H1 (cell line): ENCODE data around the gene RNF149. TPM values are rescaled to one million over a fixed set of nuclear protein-coding genes. Genes with fewer than 3 reads are reported as not detected.

ENCODE experiments used
- CTCF ChIA-PET: fragments of 300-600 bp; sonication (Branson Sonifier 250); formaldehyde crosslinking; loops from one replicate; lab custom pipeline; 2021; ENCODE audit not compliant: partially characterized antibody; lab: Charles Lee
- POLR2A ChIA-PET: fragments of 300-600 bp; sonication (Branson Sonifier 250); formaldehyde crosslinking; loops from one replicate; lab custom pipeline; 2021; ENCODE audit warnings: inconsistent platforms; ENCODE audit not compliant: partially characterized antibody; lab: Charles Lee
- DNase-seq, 2 experiments: peaks; one replicate each; pipeline versions ENCODE4 v3.0.0 to v3.0.0-alpha.2; 2010 to 2022; ENCODE audit warnings: low spot score in 2 of 2, low read depth in 1 of 2, mixed read lengths in 1 of 2
- FAIRE-seq: peaks from 2 replicates; lab custom pipeline; 2011; peaks lifted over from hg19 to GRCh38; lab: Jason Lieb, UNC
- H2AFZ ChIP-seq: 2 replicates; pipeline ENCODE4 v1.8.1; 2012; ENCODE audit warnings: low read length, inconsistent platforms
- H2AK5ac ChIP-seq: 2 replicates; pipeline ENCODE4 v1.6.1; 2013; ENCODE audit warnings: low read depth, low read length
- H2BK120ac ChIP-seq: replicated peaks from 2 replicates; pipeline ENCODE3; 2013; ENCODE audit warnings: low read depth, low read length, inconsistent platforms
- H2BK12ac ChIP-seq: 2 replicates; pipeline ENCODE4 v1.6.1; 2013; ENCODE audit warnings: low read depth, low read length
- H2BK15ac ChIP-seq: 2 replicates; pipeline ENCODE4 v1.6.1; 2013; ENCODE audit warnings: low read length
- H2BK20ac ChIP-seq: 2 replicates; pipeline ENCODE4 v1.6.1; 2013; ENCODE audit warnings: low read length
- H2BK5ac ChIP-seq: 2 replicates; pipeline ENCODE4 v1.6.1; 2013; ENCODE audit warnings: low read depth, low read length
- H3K14ac ChIP-seq: 2 replicates; pipeline ENCODE4 v1.6.1; 2013; ENCODE audit warnings: inconsistent platforms; ENCODE audit not compliant: insufficient read length
- H3K18ac ChIP-seq: 2 replicates; pipeline ENCODE4 v1.6.1; 2013; ENCODE audit warnings: low read length; ENCODE audit errors: extremely low read depth
- H3K23ac ChIP-seq: 2 replicates; pipeline ENCODE4 v1.6.1; 2013; ENCODE audit warnings: inconsistent platforms; ENCODE audit not compliant: insufficient read length
- H3K23me2 ChIP-seq: 2 replicates; pipeline ENCODE4 v1.6.1; 2013; ENCODE audit warnings: low read depth, low read length
- H3K27ac ChIP-seq: 2 replicates; pipeline ENCODE4 v1.6.1; 2011; ENCODE audit warnings: low read depth, low read length, inconsistent platforms
- H3K27me3 ChIP-seq, 4 experiments: replicated peaks in 1 of 4; 1 replicate in 1 of 4; 2 replicates in 3 of 4; pipeline versions ENCODE4 v1.6.1 to v1.8.1; 2011 to 2013; ENCODE audit warnings: low read length in 3 of 4, mild to moderate bottlenecking in 3 of 4, inconsistent platforms in 2 of 4, mixed read lengths in 2 of 4, moderate library complexity in 1 of 4; ENCODE audit not compliant: control insufficient read depth in 3 of 4, insufficient read depth in 3 of 4; ENCODE audit errors: extremely low read depth in 1 of 4
- H3K36me3 ChIP-seq, 4 experiments: 2 replicates each; pipeline versions ENCODE4 v1.6.1 to v1.8.1; 2011 to 2013; ENCODE audit warnings: mild to moderate bottlenecking in 4 of 4, low read length in 3 of 4, moderate library complexity in 2 of 4, control low read depth in 1 of 4, inconsistent platforms in 1 of 4; ENCODE audit not compliant: insufficient read depth in 4 of 4, control insufficient read depth in 2 of 4
- H3K4ac ChIP-seq: replicated peaks from 2 replicates; pipeline ENCODE3; 2013; ENCODE audit warnings: low read length, low read depth, mixed read lengths, inconsistent platforms; ENCODE audit not compliant: insufficient read length
- H3K4me1 ChIP-seq, 4 experiments: replicated peaks in 1 of 4; 1 replicate in 1 of 4; 2 replicates in 3 of 4; pipeline versions ENCODE4 v1.6.1 to v1.8.1; 2011 to 2013; ENCODE audit warnings: low read length in 3 of 4, inconsistent platforms in 2 of 4, mixed read lengths in 1 of 4; ENCODE audit not compliant: insufficient read depth in 4 of 4, control insufficient read depth in 3 of 4
- H3K4me2 ChIP-seq, 2 experiments: 2 replicates each; pipeline versions ENCODE4 v1.6.1 to v1.8.1; 2011 to 2013; ENCODE audit warnings: low read depth in 2 of 2, low read length in 2 of 2, control low read depth in 1 of 2, inconsistent platforms in 1 of 2, mild to moderate bottlenecking in 1 of 2; ENCODE audit not compliant: insufficient read depth in 1 of 2
- H3K4me3 ChIP-seq, 4 experiments: fragments of 200-600, 300-600 bp in 1 of 4; sonication (generic), shearing (Covaris generic), sonication (Bioruptor Twin) in 1 of 4; 2 replicates each; pipeline versions ENCODE4 v1.5.1 to v1.8.1; 2011 to 2016; ENCODE audit warnings: low read length in 4 of 4, low read depth in 3 of 4, control low read depth in 2 of 4, inconsistent platforms in 2 of 4, mild to moderate bottlenecking in 2 of 4, mixed read lengths in 1 of 4, moderate library complexity in 1 of 4; ENCODE audit not compliant: insufficient read depth in 2 of 4; ENCODE audit errors: extremely low read depth in 1 of 4
- H3K56ac ChIP-seq: replicated peaks from 2 replicates; pipeline ENCODE3; 2013; ENCODE audit warnings: low read depth, mild to moderate bottlenecking, mixed read lengths, low read length, inconsistent platforms; ENCODE audit not compliant: insufficient read length
- H3K79me1 ChIP-seq: 2 replicates; pipeline ENCODE4 v1.6.1; 2013; ENCODE audit warnings: low read depth, low read length, control low read depth
- H3K79me2 ChIP-seq, 2 experiments: 2 replicates each; pipeline versions ENCODE4 v1.6.1 to v1.8.1; 2012 to 2013; ENCODE audit warnings: low read length in 2 of 2, mild to moderate bottlenecking in 2 of 2, inconsistent platforms in 1 of 2; ENCODE audit not compliant: insufficient read depth in 2 of 2, control insufficient read depth in 1 of 2
- H3K9ac ChIP-seq, 4 experiments: replicated peaks in 1 of 4; 1 replicate in 1 of 4; 2 replicates in 3 of 4; pipeline versions ENCODE4 v1.6.1 to v1.8.1; 2011 to 2013; ENCODE audit warnings: low read depth in 3 of 4, low read length in 3 of 4, control low read depth in 2 of 4, mild to moderate bottlenecking in 2 of 4, moderate library complexity in 2 of 4, inconsistent platforms in 1 of 4; ENCODE audit errors: extremely low read depth in 1 of 4
- H3K9me3 ChIP-seq, 2 experiments: 2 replicates each; pipeline versions ENCODE4 v1.6.1 to v1.8.1; 2012 to 2013; ENCODE audit warnings: mild to moderate bottlenecking in 2 of 2, moderate library complexity in 2 of 2, control low read depth in 1 of 2, inconsistent platforms in 1 of 2, low read depth in 1 of 2, low read length in 1 of 2, mixed read lengths in 1 of 2; ENCODE audit not compliant: insufficient read depth in 2 of 2
- H4K20me1 ChIP-seq, 2 experiments: replicated peaks in 1 of 2; 2 replicates each; pipeline versions ENCODE3 to v1.8.1; 2011 to 2013; ENCODE audit warnings: inconsistent platforms in 2 of 2, low read length in 2 of 2, mild to moderate bottlenecking in 1 of 2; ENCODE audit not compliant: insufficient read depth in 2 of 2, control insufficient read depth in 1 of 2
- H4K5ac ChIP-seq: 2 replicates; pipeline ENCODE4 v1.6.1; 2013; ENCODE audit warnings: low read length, low read depth, mixed read lengths, inconsistent platforms; ENCODE audit not compliant: insufficient read length
- H4K8ac ChIP-seq: 2 replicates; pipeline ENCODE4 v1.8.0; 2013; ENCODE audit warnings: mild to moderate bottlenecking, moderate library complexity, low read length, inconsistent platforms; ENCODE audit not compliant: insufficient read depth; ENCODE audit errors: extremely low read depth
- H4K91ac ChIP-seq: replicated peaks from 2 replicates; pipeline ENCODE3; 2013; ENCODE audit warnings: low read length, mixed read lengths, inconsistent platforms; ENCODE audit not compliant: insufficient read length
- POLR2AphosphoS5 ChIP-seq: IDR thresholded peaks from 2 replicates; pipeline ENCODE4 v1.6.1; 2011; ENCODE audit warnings: low read depth, low read length
- SIN3A ChIP-seq, 2 experiments: IDR thresholded peaks in 1 of 2; conservative IDR thresholded peaks in 1 of 2; 2 replicates each; pipeline ENCODE4 v1.6.1; 2011 to 2012; ENCODE audit warnings: low read length in 2 of 2, improper control_type of control experiment in 1 of 2, low read depth in 1 of 2, mild to moderate bottlenecking in 1 of 2
- WGBS, 2 experiments: shearing (Covaris generic) in 1 of 2; methylation state at CpG; one replicate each; pipeline versions ENCODE4 v1.1.6 to v1.1.7; 2013 to 2015; ENCODE audit warnings: low lambda C conversion rate in 2 of 2, mixed read lengths in 2 of 2, inconsistent platforms in 1 of 2, low coverage in 1 of 2, missing lambda C conversion rate in 1 of 2; ENCODE audit not compliant: insufficient replicate concordance in 2 of 2, insufficient coverage in 1 of 2, insufficient read length in 1 of 2; ENCODE audit errors: extremely low coverage in 1 of 2, missing lambda C conversion rate in 1 of 2; 5-methylcytosine and 5-hydroxymethylcytosine counted together
- polyA plus RNA-seq, 7 experiments: library from polyadenylated mRNA; depleted of rRNA in 3 of 7; stranded (reverse) in 5 of 7; unstranded in 2 of 7; fragments of >200 nt in 5 of 7; fragments of 200-250 nt in 2 of 7; gene quantifications; 1 replicate in 5 of 7; 2 replicates in 1 of 7; 4 replicates in 1 of 7; pipeline versions ENCODE4 v1.2.1 to v1.2.3, GENCODE V29; 2011 to 2013; ENCODE audit warnings: missing spikeins in 2 of 7, mixed read lengths in 2 of 7
- total RNA-seq: library from RNA; stranded (reverse); fragmentation: NEBNext Ultra II Directional; extraction: Animal tissue kit (Norgen Biotek cat#: 25700); gene quantifications from 2 replicates; pipeline ENCODE4 v1.2.1, GENCODE V29; 2021

Gene RNF149
- total and polyA plus RNA-seq, 2 of the 8 experiments (the other 6 are each of a cell fraction or from before 2014, with no cell fraction given): 16.6 to 28.2 TPM

DNA sequence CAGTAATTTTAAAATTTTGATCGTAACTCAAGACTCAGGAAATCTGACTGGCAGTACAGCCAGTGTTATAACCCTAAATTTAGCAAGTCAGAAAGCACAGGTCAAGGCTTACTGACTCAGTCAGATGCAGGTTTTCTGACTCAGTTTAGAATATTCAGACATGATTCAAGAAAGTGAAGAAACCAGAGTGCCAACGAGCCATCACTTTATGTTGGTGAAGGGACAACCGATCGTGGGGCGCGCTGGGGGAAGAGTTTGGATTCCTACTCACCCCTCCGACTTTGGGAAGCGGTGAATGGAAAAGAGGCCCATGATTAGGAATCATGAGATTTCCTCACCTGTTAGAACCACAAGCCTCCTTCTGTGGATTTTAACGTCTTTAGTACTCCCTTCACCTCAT, 998 bp downstream of the RNF149 start:
- Histone ChIP-seq H3K79me2 (peaks cover 0 to 54% of the 10 kb centered on the region in 2 experiments; a peak in 2 of 4 replicates), H2BK5ac (no peak overlapping the region), H3K4me3 (peak overlapping the region; percentile 56 to 80 (median 72)), H4K20me1 (peaks cover 18% of the 10 kb centered on the region in 2 experiments), H3K9ac (peak overlapping the region in 3 of 4 experiments; percentile 44 to 60 (median 59); a peak in 5 of 7 replicates), H3K23ac (no peak overlapping the region), H4K91ac (no peak overlapping the region), H4K8ac (0 out of 2 replicates have a peak overlapping the region, but pooled peaks have one; percentile 57), H3K36me3 (peaks cover 0 to 5% (median 0%) of the 10 kb centered on the region in 4 experiments; a peak in 1 of 8 replicates), H2BK15ac (no peak overlapping the region), H3K9me3 (no peaks in the 10 kb centered on the region), H3K56ac (no peak overlapping the region), H3K27me3 (peaks cover 0 to 9% (median 0%) of the 10 kb centered on the region in 4 experiments; a peak in 3 of 7 replicates), H2AFZ (no peak overlapping the region), H3K4ac (peak overlapping the region; percentile 23), H2BK12ac (no peak overlapping the region), H2BK120ac (no peak overlapping the region), H3K4me1 (peaks cover 3 to 14% (median 5%) of the 10 kb centered on the region in 4 experiments), H3K14ac (no peak overlapping the region), H3K23me2 (peaks cover 12% of the 10 kb centered on the region; the same call in 1 of the 2 replicates)
- POLR2A ChIA-PET: no interaction called here
- CTCF ChIA-PET: no interaction called here
- no peak for DNase-seq
- TF ChIP-seq POLR2AphosphoS5 (no peak), SIN3A (conservative IDR thresholded peaks at IDR 0.05 in 1 of 2, IDR thresholded peaks at IDR 0.05 in 1 of 2; ENCODE audit: low read depth in 1 of 2, low read length in 2 of 2) (0 out of 4 replicates have a peak, but pooled peaks of 1 of the 2 experiments have one; percentile 12)
- TF ChIP-seq, all 59 proteins: peak for 1
- FAIRE-seq: no peak
- Histone ChIP-seq H3K79me1 (peaks cover 5% of the 10 kb centered on the region), H3K18ac (no peak overlapping the region), H3K4me2 (peak overlapping the region; percentile 81 to 98), H2BK20ac (no peak overlapping the region), H4K5ac (no peak overlapping the region), H2AK5ac (no peak overlapping the region), H3K27ac (no peak overlapping the region)
- 60% methylated on average over 9 of the region's 9 CpGs; no CpG with 5 or more reads in 1 of the 2 experiments for WGBS, 2 experiments
